BE2C (cell line): ENCODE results near the gene IMP4.

Experiments used
- DNase-seq: peaks from one replicate; pipeline ENCODE4 v3.0.0-alpha.2; 2020
- H3K27me3 ChIP-seq: fragments of 250-450 bp; sonication (Bioruptor Pico); 2 replicates; pipeline ENCODE4 v1.5.1; 2020; ENCODE audit warnings: mild to moderate bottlenecking
- H3K36me3 ChIP-seq: fragments of 250-450 bp; sonication (Bioruptor Pico); 2 replicates; pipeline ENCODE4 v1.5.1; 2020; ENCODE audit warnings: mild to moderate bottlenecking
- H3K4me1 ChIP-seq: fragments of 250-450 bp; sonication (Bioruptor Pico); 2 replicates; pipeline ENCODE4 v1.5.1; 2020
- H3K4me3 ChIP-seq: 2 replicates; pipeline ENCODE4 v1.5.1; 2011; ENCODE audit warnings: low read depth, low read length
- H3K9me3 ChIP-seq: fragments of 250-450 bp; sonication (Bioruptor Pico); 2 replicates; pipeline ENCODE4 v1.5.1; 2020
- TF ChIP-seq, protein P1 (sequence below): IDR thresholded peaks from 2 replicates; pipeline ENCODE4 v1.5.1; 2012; ENCODE audit warnings: mild to moderate bottlenecking, low read depth, low read length

IMP4 gene

GRCh38 chr2:130357864-130358263 lies 15.2 kb downstream of the IMP4 start:
- Histone ChIP-seq H3K4me1 (no peaks in the 10 kb centered on the region), H3K27me3 (no peaks in the 10 kb centered on the region), H3K4me3 (no peak overlapping the region), H3K9me3 (no peaks in the 10 kb centered on the region), H3K36me3 (no peaks in the 10 kb centered on the region)
- no peak for DNase-seq
- TF ChIP-seq, protein P1, sequence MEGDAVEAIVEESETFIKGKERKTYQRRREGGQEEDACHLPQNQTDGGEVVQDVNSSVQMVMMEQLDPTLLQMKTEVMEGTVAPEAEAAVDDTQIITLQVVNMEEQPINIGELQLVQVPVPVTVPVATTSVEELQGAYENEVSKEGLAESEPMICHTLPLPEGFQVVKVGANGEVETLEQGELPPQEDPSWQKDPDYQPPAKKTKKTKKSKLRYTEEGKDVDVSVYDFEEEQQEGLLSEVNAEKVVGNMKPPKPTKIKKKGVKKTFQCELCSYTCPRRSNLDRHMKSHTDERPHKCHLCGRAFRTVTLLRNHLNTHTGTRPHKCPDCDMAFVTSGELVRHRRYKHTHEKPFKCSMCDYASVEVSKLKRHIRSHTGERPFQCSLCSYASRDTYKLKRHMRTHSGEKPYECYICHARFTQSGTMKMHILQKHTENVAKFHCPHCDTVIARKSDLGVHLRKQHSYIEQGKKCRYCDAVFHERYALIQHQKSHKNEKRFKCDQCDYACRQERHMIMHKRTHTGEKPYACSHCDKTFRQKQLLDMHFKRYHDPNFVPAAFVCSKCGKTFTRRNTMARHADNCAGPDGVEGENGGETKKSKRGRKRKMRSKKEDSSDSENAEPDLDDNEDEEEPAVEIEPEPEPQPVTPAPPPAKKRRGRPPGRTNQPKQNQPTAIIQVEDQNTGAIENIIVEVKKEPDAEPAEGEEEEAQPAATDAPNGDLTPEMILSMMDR = no peak

DNA sequence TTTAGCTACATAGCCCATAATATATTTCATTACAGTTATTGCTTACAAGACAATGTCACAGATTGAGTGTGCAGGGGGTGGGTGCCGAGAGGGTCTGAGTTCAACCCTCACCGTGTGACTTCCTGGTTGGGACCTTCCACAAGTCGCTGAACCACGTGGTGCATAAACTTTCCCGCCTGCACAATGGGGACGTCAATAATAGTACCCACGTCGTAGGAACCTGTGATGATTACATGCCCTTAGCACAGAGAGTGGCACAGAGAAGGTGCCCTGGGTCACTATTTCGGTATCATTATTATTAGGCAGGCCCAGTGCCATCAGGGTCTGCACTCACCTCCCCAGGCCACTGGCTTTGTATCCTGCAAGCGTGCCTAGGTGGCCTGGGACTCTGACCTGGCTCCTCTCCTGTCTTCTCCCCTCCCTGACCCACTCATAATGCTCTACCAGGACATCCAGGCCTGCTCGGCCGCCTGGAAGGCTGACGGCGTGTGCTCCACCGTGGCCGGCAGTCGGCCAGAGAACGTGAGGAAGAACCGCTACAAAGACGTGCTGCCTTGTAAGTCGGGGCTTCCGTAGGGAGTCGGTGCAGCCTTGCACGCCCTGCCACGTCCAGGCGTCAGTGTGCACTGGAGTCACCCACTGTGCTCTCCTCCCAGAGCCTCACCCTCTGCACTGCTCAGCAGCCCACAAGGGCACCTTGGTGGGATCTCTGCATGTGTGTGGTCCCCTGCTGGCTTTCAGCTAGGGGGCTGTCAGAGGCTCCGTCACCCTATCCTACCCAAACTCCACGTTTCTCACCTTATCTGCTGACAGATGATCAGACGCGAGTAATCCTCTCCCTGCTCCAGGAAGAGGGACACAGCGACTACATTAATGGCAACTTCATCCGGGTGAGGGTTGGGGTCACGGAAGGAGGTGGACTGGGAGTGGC lies 16.0 kb downstream of the IMP4 start:
- Histone ChIP-seq H3K4me3 (no peak overlapping the region), H3K9me3 (no peaks in the 10 kb centered on the region), H3K4me1 (no peaks in the 10 kb centered on the region), H3K27me3 (no peaks in the 10 kb centered on the region), H3K36me3 (no peaks in the 10 kb centered on the region)
- no peak for DNase-seq
- TF ChIP-seq, protein P1 = no peak

GRCh38 chr2:130359466-130359865 lies 16.8 kb downstream of the IMP4 start:
- Histone ChIP-seq H3K36me3 (no peaks in the 10 kb centered on the region), H3K4me3 (no peak overlapping the region), H3K27me3 (no peaks in the 10 kb centered on the region), H3K9me3 (no peaks in the 10 kb centered on the region), H3K4me1 (no peaks in the 10 kb centered on the region)
- DNase-seq = no peak
- TF ChIP-seq, protein P1 = no peak

GRCh38 chr2:130363479-130363878 lies 20.8 kb downstream of the IMP4 start:
- Histone ChIP-seq H3K4me3 (no peak overlapping the region), H3K36me3 (no peaks in the 10 kb centered on the region), H3K27me3 (no peaks in the 10 kb centered on the region), H3K9me3 (no peaks in the 10 kb centered on the region), H3K4me1 (no peaks in the 10 kb centered on the region)
- no peak for DNase-seq
- TF ChIP-seq, protein P1 = no peak

GRCh38 chr2:130365075-130365474 lies 22.4 kb downstream of the IMP4 start:
- H3K9me3 ChIP-seq = no peaks in the 10 kb centered on the region
- H3K27me3 ChIP-seq = no peaks in the 10 kb centered on the region
- no peaks in the 10 kb centered on the region for H3K4me1 ChIP-seq
- H3K36me3 ChIP-seq = no peaks in the 10 kb centered on the region
- no peak overlapping the region for H3K4me3 ChIP-seq
- DNase-seq = no peak
- TF ChIP-seq, protein P1 = no peak

- Histone ChIP-seq H3K36me3 (no peaks in the 10 kb centered on the region), H3K4me1 (no peaks in the 10 kb centered on the region), H3K4me3 (no peak overlapping the region), H3K9me3 (no peaks in the 10 kb centered on the region), H3K27me3 (no peaks in the 10 kb centered on the region)
- no peak for DNase-seq
- TF ChIP-seq, protein P1 = no peak
These were observed 23.3 kb downstream of the IMP4 start for GRCh38 chr2:130365963-130366362.
